ENCODE results near the gene FSTL4. TPM values are rescaled to one million over a fixed set of nuclear protein-coding genes. Genes with fewer than 3 reads are reported as not detected.

The FSTL4 gene
- total and polyA plus RNA-seq, 12 donors: 0.01 to 0.42 (median 0.38) TPM; not detected in 6

DNA sequence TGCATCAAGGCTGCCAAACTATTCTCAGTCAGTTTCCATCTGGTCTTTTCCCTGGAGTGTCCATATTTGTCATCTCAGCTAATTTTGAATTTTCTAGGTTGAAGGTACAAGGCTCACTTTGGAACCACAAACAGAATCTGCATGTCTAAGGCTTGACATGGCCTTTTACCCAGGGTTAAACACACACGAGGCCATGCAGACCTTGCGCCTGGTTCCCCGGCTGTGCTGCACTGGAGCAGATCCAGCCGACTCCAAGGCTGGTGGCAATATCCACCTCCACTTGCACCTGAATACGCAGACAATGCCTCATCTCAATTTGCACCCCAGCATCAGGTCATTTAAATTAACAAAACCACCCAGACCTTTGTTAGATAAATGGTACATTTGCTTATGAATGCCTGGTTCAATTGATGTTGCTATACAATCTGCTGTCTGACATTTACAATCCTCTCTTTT, 284.4 kb downstream of the FSTL4 start:
- Histone ChIP-seq H3K36me3 (no peaks in the 10 kb centered on the region), H3K4me3 (no peak overlapping the region), H3K9me3 (no peaks in the 10 kb centered on the region), H3K27ac (no peak overlapping the region), H3K27me3 (peaks cover 0 to 17% (median 5%) of the 10 kb centered on the region in 7 donors), H3K4me1 (peaks cover 0 to 5% (median 0%) of the 10 kb centered on the region in 9 donors)
- no peak for TF ChIP-seq CTCF (IDR thresholded peaks at IDR 0.05)
- intact Hi-C loops (cut with DNase I): no loop called here
- DNase-seq (no peak), ATAC-seq (no peak)
- WGBS, 2 donors: 77 to 84% methylated on average over 5 of the region's 5 CpGs

DNA sequence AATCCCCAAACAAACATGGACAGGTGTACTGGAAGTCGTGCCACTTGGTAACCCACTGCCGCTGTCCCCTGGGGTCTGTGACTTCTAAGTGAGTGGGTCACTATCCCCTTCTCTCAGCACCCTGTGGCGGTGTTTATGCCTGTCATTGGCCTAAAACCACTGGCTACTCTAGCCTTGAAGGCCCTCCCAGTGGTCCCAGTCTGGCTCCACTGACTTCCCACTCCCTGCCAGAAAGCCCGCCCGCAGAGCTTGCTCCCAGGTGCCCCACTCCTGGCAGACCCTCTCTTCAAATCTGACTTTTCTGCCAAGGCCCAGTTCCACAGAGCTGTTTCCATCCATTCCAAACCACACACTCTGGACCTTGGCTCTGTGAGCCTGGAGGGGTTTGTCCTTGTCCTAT, 286.0 kb downstream of the FSTL4 start:
- Histone ChIP-seq H3K27me3 (peaks cover 0 to 7% (median 4%) of the 10 kb centered on the region in 7 donors), H3K27ac (no peak overlapping the region), H3K9me3 (no peaks in the 10 kb centered on the region), H3K36me3 (no peaks in the 10 kb centered on the region), H3K4me3 (no peak overlapping the region), H3K4me1 (peaks cover 0 to 5% (median 0%) of the 10 kb centered on the region in 9 donors)
- no peak for TF ChIP-seq CTCF (IDR thresholded peaks at IDR 0.05)
- ATAC-seq: peak in 1 of 8 donors; percentile 7
- no peak for DNase-seq
- 88 to 91% methylated on average over 5 of the region's 5 CpGs for WGBS, 2 donors
- intact Hi-C loops (cut with DNase I): no loop called here

GRCh38 chr5:133325864-133326263, 286.5 kb downstream of the FSTL4 start:
- Histone ChIP-seq H3K4me3 (no peak overlapping the region), H3K27me3 (peaks cover 0 to 7% (median 0%) of the 10 kb centered on the region in 7 donors), H3K36me3 (no peaks in the 10 kb centered on the region), H3K9me3 (no peaks in the 10 kb centered on the region), H3K4me1 (peaks cover 0 to 5% (median 0%) of the 10 kb centered on the region in 9 donors), H3K27ac (no peak overlapping the region)
- no peak for TF ChIP-seq CTCF (IDR thresholded peaks at IDR 0.05)
- intact Hi-C loops (cut with DNase I): no loop called here
- 89% methylated on average over 5 of the region's 5 CpGs for WGBS, 2 donors
- DNase-seq (no peak), ATAC-seq (no peak)

GRCh38 chr5:133324926-133325325, 287.4 kb downstream of the FSTL4 start:
- TF ChIP-seq CTCF (IDR thresholded peaks at IDR 0.05): no peak
- intact Hi-C loops (cut with DNase I): no loop called here
- H3K4me3 ChIP-seq: no peak overlapping the region
- peaks cover 0 to 5% (median 0%) of the 10 kb centered on the region in 9 donors for H3K4me1 ChIP-seq
- peaks cover 0 to 7% (median 0%) of the 10 kb centered on the region in 7 donors for H3K27me3 ChIP-seq
- 83 to 87% methylated on average over 4 of the region's 4 CpGs for WGBS, 2 donors
- no peak for DNase-seq
- no peaks in the 10 kb centered on the region for H3K9me3 ChIP-seq
- no peak overlapping the region for H3K27ac ChIP-seq
- H3K36me3 ChIP-seq: no peaks in the 10 kb centered on the region
- ATAC-seq: no peak

Data from heart right ventricle (tissue), 16 donors.